Activated CD4-positive, alpha-beta memory T cell treated with anti-CD3 and anti-CD28 coated beads for 36 hours (primary cell): ENCODE data around the gene GNAO1. TPM values are rescaled to one million over a fixed set of nuclear protein-coding genes. Genes with fewer than 3 reads are reported as not detected.
"Not testable (repeated sequence)": the region's sequence is repeated elsewhere in the genome, so short reads cannot be mapped to it uniquely, and the experiment has no call there.

ENCODE experiments used
- CTCF ChIA-PET: fragments of 350-600 bp; sonication (Branson Sonifier 250); formaldehyde crosslinking; loops from one replicate; lab custom pipeline; 2021; ENCODE audit warnings: antibody characterized with exemption, inconsistent platforms; lab: Charles Lee
- POLR2A ChIA-PET: fragments of 350-600 bp; sonication (Branson Sonifier 250); formaldehyde crosslinking; loops from one replicate; lab custom pipeline; 2021; ENCODE audit warnings: antibody characterized with exemption; lab: Charles Lee
- DNase-seq: peaks from one replicate; pipeline ENCODE4 v3.0.0-alpha.2; 2020
- H3K27ac Mint-ChIP-seq: one replicate; pipeline ENCODE4 v1.8.0; 2021; ENCODE audit warnings: mixed read lengths
- H3K27me3 Mint-ChIP-seq: one replicate; pipeline ENCODE4 v1.8.0; 2021; ENCODE audit warnings: mixed read lengths
- H3K36me3 Mint-ChIP-seq: one replicate; pipeline ENCODE4 v1.8.0; 2021; ENCODE audit warnings: mixed read lengths
- H3K4me1 Mint-ChIP-seq: one replicate; pipeline ENCODE4 v1.8.0; 2021; ENCODE audit warnings: low read depth, mixed read lengths
- H3K4me3 Mint-ChIP-seq: one replicate; pipeline ENCODE4 v1.8.0; 2021; ENCODE audit warnings: mild to moderate bottlenecking, mixed read lengths
- H3K9me3 Mint-ChIP-seq: one replicate; pipeline ENCODE4 v1.8.0; 2021; ENCODE audit warnings: mixed read lengths
- intact Hi-C: fragments of 100-400 bp; cut with micrococcal nuclease; formaldehyde crosslinking; loops from one replicate; pipeline ENCODE4 v1.15.1; 2023
- microRNA-seq: library from miRNA; unstranded; fragments of <30 nt; microRNA quantifications from one replicate; pipeline ENCODE4 v1.2.0, GENCODE V29; 2022; ENCODE audit warnings: borderline number of aligned reads, borderline microRNAs expressed, borderline replicate concordance
- total RNA-seq, 2 experiments: library from RNA; stranded (reverse); gene quantifications; one replicate each; pipeline ENCODE4 v1.2.3, GENCODE V29; 2021

GNAO1 gene
- total RNA-seq, 2 experiments from 2014 or later, result 1.3 to 1.4 TPM

DNA sequence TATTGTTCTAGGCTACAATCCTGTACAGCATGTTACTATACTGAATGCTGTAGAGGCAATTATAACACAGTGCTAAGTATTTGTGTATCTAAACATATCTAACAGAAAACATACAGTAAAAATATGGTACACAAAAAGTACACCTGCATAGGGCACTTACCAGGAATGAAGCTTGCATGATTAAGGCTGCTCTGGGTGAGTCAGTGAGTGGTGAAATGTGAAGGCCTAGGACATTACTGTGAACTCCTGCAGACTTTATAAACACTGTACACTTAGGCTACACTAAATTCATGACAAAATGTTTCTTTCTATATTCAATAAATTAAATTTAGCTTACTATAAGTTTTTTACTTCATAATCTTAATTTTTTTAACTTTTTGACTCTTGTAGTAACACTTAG lies 196.9 kb downstream of the GNAO1 start:
- Mint-ChIP-seq H3K9me3 (peaks cover under 1% of the 10 kb centered on the region), H3K36me3 (peaks cover 51% of the 10 kb centered on the region), H3K4me3 (no peak overlapping the region), H3K4me1 (no peaks in the 10 kb centered on the region), H3K27ac (no peak overlapping the region), H3K27me3 (no peaks in the 10 kb centered on the region)
- POLR2A ChIA-PET, result no interaction called here
- no peak for DNase-seq
- intact Hi-C loops, result no loop called here
- CTCF ChIA-PET, result no interaction called here

DNA sequence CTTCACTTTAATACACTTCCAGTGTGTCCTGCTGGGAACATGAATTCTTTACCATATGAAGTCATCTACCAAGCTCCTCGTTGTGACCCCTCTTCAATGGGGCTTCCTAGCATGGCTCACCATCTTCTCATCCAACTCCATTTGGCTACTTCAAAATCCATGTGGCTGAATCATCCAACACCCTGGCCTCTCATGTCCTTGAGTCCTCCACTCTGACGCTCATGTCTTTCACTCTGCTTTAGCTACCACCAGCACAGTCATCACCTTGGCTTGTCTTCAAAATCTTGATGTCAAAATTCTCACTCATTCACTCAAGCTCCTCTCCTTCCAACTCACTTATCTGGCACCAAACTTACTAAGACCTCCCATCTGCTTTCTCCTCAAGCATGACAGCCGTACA lies 198.3 kb downstream of the GNAO1 start:
- peaks cover 46% of the 10 kb centered on the region for H3K36me3 Mint-ChIP-seq
- CTCF ChIA-PET, result no interaction called here
- no peaks in the 10 kb centered on the region for H3K9me3 Mint-ChIP-seq
- intact Hi-C loops, result no loop called here
- DNase-seq, result no peak
- H3K4me3 Mint-ChIP-seq, result no peak overlapping the region
- H3K4me1 Mint-ChIP-seq, result no peaks in the 10 kb centered on the region
- POLR2A ChIA-PET, result no interaction called here
- H3K27me3 Mint-ChIP-seq, result no peaks in the 10 kb centered on the region
- no peak overlapping the region for H3K27ac Mint-ChIP-seq

DNA sequence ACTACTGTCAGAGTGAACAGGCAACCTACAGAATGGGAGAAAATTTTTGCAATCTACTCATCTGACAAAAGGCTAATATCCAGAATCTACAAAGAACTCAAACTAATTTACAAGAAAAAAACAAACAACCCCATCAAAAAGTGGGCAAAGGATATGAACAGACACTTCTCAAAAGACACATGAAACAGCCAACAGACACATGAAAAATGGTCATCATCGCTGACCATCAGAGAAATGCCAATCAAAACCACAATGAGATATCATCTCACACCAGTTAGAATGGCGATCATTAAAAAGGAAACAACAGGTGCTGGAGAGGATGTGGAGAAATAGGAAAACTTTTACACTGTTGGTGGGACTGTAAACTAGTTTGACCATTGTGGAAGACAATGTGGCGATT lies 205.4 kb downstream of the GNAO1 start:
- H3K9me3 Mint-ChIP-seq, H3K4me1 Mint-ChIP-seq, DNase-seq, POLR2A ChIA-PET, intact Hi-C loops, H3K27ac Mint-ChIP-seq, CTCF ChIA-PET, H3K4me3 Mint-ChIP-seq, H3K27me3 Mint-ChIP-seq: not testable (repeated sequence)
- peaks cover 44% of the 10 kb centered on the region for H3K36me3 Mint-ChIP-seq

DNA sequence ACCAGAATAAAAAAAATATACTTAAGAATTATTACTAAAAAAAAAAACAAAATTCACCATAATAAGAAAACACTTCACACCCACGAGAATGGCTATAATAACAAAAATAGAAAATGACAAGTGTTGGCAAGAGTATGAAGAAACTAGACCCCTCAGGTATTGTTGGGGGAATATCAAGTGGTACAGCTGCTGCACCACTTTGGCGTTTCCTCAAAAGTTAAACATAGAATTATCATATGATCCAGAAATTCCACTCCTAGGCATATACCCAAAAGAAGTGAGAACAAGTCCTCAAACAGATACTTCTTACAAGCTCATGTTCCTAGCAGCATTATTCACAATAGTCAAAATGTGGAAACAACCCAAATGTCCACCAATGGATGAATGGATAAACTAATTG lies 207.8 kb downstream of the GNAO1 start:
- CTCF ChIA-PET, result no interaction called here
- Mint-ChIP-seq H3K27me3 (no peaks in the 10 kb centered on the region), H3K4me1 (no peaks in the 10 kb centered on the region), H3K4me3 (no peak overlapping the region), H3K9me3 (no peaks in the 10 kb centered on the region), H3K27ac (no peak overlapping the region), H3K36me3 (peaks cover 42% of the 10 kb centered on the region)
- POLR2A ChIA-PET, result no interaction called here
- intact Hi-C loops, result no loop called here
- no peak for DNase-seq

DNA sequence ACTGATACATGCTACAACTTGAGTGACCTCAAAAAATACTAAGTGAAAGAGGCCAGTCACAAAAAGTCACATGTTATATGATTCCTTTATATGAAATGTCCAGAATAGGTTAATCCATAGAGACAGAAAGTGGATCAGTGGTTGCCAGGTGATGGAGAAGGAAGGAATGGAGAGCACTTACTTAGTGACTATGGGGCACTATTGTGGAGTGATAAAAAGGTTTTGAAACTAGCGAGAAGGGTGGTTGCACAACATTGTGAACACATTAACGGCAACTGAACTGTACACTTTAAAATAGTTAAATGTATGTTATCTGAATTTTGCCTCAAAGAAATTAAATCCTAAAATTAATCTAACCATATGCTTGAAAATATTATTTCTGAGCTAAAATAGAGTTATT lies 208.2 kb downstream of the GNAO1 start:
- ChIA-PET POLR2A (no interaction called here), CTCF (no interaction called here)
- Mint-ChIP-seq H3K27me3 (no peaks in the 10 kb centered on the region), H3K27ac (no peak overlapping the region), H3K4me1 (no peaks in the 10 kb centered on the region), H3K36me3 (peaks cover 43% of the 10 kb centered on the region), H3K9me3 (no peaks in the 10 kb centered on the region), H3K4me3 (no peak overlapping the region)
- no peak for DNase-seq
- intact Hi-C loops, result no loop called here

DNA sequence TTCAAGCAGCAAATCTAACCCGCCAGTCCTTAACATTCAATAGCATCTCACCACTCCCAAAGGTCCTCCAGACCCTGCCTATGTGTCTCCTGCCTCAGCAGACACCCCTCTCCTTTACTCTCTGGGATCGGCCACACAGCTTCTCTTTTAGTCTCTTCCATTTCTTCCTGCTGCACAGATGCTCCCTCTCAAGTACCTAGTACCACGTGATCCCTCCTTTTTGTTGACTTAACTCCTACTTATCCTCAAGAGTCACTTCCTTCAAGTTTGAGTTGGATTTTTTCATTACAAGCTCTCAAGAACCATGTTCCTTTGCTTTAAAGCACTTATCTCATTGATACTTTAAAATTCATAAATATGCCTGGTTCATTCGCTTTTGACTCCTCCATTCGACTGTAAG lies 209.2 kb downstream of the GNAO1 start:
- Mint-ChIP-seq H3K27me3 (no peaks in the 10 kb centered on the region), H3K4me1 (no peaks in the 10 kb centered on the region), H3K4me3 (no peak overlapping the region), H3K27ac (no peak overlapping the region), H3K36me3 (peaks cover 45% of the 10 kb centered on the region), H3K9me3 (no peaks in the 10 kb centered on the region)
- ChIA-PET CTCF (interaction anchor here (1.4 kb wide), 1 partner anchor 302 kb away, joined by 3 read pairs; no protein-coding TSS in a partner anchor), POLR2A (no interaction called here)
- intact Hi-C loops, result no loop called here
- no peak for DNase-seq

DNA sequence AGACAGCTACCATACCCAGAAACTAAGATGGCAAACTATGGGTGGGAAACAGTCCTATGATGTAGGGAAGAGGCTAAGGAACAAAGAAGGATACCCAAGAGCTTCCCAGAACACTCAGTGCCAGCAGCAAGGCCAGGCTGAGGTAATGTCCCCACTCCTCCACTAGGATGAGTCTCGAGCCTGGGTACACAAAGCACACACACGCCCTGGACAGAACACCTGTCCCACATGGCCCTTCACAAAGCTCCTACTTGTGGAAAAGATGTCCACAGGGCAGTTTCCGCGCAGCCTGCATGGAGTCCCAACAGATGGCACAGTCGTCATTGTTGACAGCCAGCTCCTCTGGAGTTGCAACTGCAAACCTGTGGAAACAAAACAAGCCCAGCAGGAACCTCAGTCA lies 210.2 kb downstream of the GNAO1 start:
- ChIA-PET POLR2A (no interaction called here), CTCF (interaction anchor here (1.4 kb wide), 1 partner anchor 300 kb away, joined by 3 read pairs; no protein-coding TSS in a partner anchor)
- peaks cover 43% of the 10 kb centered on the region for H3K36me3 Mint-ChIP-seq
- H3K27ac Mint-ChIP-seq, result no peak overlapping the region
- H3K9me3 Mint-ChIP-seq, result no peaks in the 10 kb centered on the region
- H3K27me3 Mint-ChIP-seq, result no peaks in the 10 kb centered on the region
- no peak for DNase-seq
- intact Hi-C loops, result no loop called here
- no peaks in the 10 kb centered on the region for H3K4me1 Mint-ChIP-seq
- H3K4me3 Mint-ChIP-seq, result no peak overlapping the region

DNA sequence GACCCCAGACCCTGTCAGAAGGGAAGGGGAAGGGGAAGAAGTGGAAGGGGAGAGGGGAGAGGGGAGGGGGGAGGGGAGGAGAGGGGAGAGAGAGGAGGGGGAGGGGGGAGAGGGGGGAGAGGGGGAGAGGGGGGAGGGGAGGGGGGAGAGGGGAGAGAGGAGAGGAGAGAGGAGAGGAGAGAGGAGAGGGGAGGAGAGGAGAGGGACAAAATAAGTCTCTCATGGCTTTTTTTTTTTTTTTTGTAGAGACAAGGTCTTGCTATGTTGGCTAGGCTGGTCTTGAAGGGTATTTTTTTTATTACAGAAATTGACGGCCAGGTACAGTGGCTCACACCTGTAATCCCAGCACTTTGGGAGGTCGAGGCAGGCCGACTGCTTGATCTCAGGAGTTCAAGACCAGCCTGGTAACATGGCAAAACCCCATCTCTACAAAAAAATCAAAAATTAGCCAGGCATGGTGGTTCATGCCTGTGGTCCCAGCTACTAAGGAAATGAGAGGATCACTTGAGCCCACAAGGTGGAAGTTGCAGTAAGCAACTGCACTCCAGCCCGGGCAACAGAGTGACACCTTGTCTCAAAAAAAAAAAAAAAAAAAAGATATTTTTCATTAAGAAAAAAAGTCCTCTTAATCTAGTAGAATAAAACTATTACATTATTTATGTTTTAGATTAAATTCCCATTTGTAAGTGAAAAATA lies 214.8 kb downstream of the GNAO1 start:
- ChIA-PET POLR2A (no interaction called here), CTCF (no interaction called here)
- DNase-seq, result no peak
- Mint-ChIP-seq H3K4me3 (no peak overlapping the region), H3K36me3 (peaks cover 43% of the 10 kb centered on the region), H3K4me1 (no peaks in the 10 kb centered on the region), H3K27ac (no peak overlapping the region), H3K9me3 (no peaks in the 10 kb centered on the region), H3K27me3 (no peaks in the 10 kb centered on the region)
- intact Hi-C loops, result no loop called here

Small RNA genes lying within 50 kb of the gene (microRNA-seq; reads per million reads assigned to microRNA genes)
- gene MIR3935, result not detected

Other genes starting within 250 kb of the GNAO1 start
- gene AMFR, start 234.1 kb downstream of the GNAO1 start, total RNA-seq, result 10 to 100 TPM; 42.0 to 45.4 TPM